ENCODE results near the gene PCNP.

The PCNP gene

DNA sequence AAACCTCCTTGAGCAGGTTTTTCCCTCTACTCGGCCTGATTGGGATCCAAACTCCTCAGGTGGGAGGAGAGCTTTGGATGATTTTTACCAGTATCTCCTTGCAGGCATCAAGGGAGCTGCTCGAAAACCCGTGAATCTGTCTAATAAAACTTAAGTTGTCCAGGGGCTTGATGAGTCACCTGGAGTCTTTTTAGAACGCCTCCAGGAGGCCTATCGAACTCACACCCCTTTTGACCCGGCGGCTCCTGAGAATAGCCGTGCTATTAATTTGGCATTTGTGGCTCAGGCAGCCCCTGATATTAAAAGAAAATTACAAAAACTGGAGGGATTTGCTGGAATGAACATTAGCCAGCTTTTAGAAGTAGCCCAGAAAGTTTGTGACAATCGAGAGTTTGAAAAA, 61.4 kb downstream of the PCNP start:
- TF ChIP-seq, protein P1, sequence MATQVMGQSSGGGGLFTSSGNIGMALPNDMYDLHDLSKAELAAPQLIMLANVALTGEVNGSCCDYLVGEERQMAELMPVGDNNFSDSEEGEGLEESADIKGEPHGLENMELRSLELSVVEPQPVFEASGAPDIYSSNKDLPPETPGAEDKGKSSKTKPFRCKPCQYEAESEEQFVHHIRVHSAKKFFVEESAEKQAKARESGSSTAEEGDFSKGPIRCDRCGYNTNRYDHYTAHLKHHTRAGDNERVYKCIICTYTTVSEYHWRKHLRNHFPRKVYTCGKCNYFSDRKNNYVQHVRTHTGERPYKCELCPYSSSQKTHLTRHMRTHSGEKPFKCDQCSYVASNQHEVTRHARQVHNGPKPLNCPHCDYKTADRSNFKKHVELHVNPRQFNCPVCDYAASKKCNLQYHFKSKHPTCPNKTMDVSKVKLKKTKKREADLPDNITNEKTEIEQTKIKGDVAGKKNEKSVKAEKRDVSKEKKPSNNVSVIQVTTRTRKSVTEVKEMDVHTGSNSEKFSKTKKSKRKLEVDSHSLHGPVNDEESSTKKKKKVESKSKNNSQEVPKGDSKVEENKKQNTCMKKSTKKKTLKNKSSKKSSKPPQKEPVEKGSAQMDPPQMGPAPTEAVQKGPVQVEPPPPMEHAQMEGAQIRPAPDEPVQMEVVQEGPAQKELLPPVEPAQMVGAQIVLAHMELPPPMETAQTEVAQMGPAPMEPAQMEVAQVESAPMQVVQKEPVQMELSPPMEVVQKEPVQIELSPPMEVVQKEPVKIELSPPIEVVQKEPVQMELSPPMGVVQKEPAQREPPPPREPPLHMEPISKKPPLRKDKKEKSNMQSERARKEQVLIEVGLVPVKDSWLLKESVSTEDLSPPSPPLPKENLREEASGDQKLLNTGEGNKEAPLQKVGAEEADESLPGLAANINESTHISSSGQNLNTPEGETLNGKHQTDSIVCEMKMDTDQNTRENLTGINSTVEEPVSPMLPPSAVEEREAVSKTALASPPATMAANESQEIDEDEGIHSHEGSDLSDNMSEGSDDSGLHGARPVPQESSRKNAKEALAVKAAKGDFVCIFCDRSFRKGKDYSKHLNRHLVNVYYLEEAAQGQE (IDR thresholded peaks at IDR 0.05; ENCODE audit: insufficient read depth in 1 of 2, low read depth in 2 of 2, low read length in 2 of 2) = no peak
- TF ChIP-seq SIN3A (IDR thresholded peaks at IDR 0.05; ENCODE audit: borderline replicate concordance, insufficient read depth, low read length) = no peak
- no peak for TF ChIP-seq FOXP2 (optimal IDR thresholded peaks at IDR 0.05; ENCODE audit: borderline replicate concordance, extremely low read depth, extremely low read length, insufficient read depth)
- no peak for TF ChIP-seq POLR2AphosphoS5 (IDR thresholded peaks at IDR 0.05; ENCODE audit: low read depth, low read length)
- no peak for TF ChIP-seq TAF1 (IDR thresholded peaks at IDR 0.05; ENCODE audit: borderline replicate concordance, insufficient read depth, low read length)

DNA sequence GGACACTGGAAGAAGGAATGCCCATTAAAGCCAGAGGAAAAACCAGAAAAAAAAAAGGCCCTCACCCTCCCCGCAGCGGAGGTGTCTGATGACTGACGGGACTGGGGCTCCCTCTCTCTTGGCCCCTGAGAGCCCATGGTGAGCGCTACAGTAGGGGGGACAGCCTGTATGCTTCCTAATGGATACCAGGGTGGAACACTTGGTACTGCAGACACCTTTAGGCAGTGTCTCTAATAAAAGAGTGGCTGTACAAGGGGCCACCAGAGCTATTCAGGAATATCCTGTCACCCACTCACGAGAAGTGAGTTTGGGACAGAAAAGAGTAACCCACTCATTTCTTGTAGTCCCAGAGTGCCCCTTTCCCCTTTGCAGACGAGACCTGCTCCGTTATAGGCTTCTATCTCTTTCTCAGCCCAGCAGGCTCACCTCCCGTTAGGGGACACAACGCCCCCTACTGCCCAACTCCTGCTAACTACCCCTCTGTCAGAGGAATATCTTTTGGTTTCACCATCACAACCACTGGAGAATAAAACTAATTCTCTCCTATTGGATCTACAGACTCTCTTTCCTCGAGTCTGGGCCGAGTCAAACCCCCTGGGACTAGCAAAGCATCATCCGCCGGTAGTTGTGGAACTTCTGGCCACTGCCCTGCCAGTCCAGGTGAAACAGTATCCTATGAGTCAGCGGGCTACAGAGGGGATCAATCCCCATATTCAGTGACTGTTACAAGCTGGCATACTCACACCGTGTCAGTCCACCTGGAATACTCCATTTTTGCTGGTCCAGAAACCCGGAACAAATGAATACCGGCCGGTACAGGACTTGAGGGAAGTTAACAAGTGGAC, 62.2 kb downstream of the PCNP start:
- TF ChIP-seq SIN3A (IDR thresholded peaks at IDR 0.05; ENCODE audit: borderline replicate concordance, insufficient read depth, low read length) (no peak), FOXP2 (optimal IDR thresholded peaks at IDR 0.05; ENCODE audit: borderline replicate concordance, extremely low read depth, extremely low read length, insufficient read depth) (no peak), TAF1 (IDR thresholded peaks at IDR 0.05; ENCODE audit: borderline replicate concordance, insufficient read depth, low read length) (no peak), POLR2AphosphoS5 (IDR thresholded peaks at IDR 0.05; ENCODE audit: low read depth, low read length) (no peak)
- TF ChIP-seq, protein P1 (IDR thresholded peaks at IDR 0.05; ENCODE audit: insufficient read depth in 1 of 2, low read depth in 2 of 2, low read length in 2 of 2) = no peak

DNA sequence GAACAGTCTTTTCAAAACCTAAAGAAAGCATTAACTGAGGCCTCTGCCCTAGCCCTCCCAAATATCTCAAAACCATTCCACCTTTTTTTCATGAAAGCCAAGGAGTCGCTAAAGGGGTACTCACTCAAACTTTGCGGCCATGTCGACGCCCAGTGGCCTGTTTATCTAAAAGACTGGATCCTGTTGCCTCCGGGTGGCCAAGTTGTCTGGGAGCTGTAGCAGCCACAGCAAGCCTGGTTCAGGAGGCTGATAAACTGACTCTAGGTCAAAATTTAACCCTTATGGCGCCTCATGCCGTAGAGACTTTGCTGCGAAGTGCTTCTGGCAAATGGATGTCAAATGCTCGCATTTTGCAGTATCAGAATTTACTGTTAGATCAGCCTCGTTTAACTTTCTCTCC, 63.5 kb downstream of the PCNP start:
- TF ChIP-seq FOXP2 (optimal IDR thresholded peaks at IDR 0.05; ENCODE audit: borderline replicate concordance, extremely low read depth, extremely low read length, insufficient read depth) (no peak), TAF1 (IDR thresholded peaks at IDR 0.05; ENCODE audit: borderline replicate concordance, insufficient read depth, low read length) (no peak), POLR2AphosphoS5 (IDR thresholded peaks at IDR 0.05; ENCODE audit: low read depth, low read length) (no peak), SIN3A (IDR thresholded peaks at IDR 0.05; ENCODE audit: borderline replicate concordance, insufficient read depth, low read length) (no peak)
- TF ChIP-seq, protein P1 (IDR thresholded peaks at IDR 0.05; ENCODE audit: insufficient read depth in 1 of 2, low read depth in 2 of 2, low read length in 2 of 2) = no peak

DNA sequence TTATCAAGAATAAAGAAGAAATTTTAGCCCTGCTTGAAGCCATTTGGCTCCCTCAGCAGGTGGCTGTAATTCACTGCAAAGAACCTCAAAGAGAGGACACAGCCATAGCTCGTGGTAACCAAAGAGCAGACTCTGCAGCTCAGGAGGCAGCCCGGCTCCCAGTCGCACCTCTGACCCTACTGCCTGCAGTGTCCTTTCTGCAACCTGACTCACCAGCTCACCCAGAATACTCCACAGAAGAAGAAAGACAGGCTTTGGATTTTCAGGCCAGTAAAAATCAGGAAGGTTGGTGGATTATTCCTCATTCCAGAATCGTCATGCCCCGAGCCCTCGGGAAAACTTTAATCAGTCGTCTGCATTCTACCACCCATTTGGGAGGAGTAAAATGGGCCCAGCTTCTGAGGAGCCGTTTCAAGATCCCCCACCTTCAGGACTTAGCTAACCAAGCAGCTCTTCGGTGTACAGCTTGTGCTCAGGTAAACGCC, 64.3 kb downstream of the PCNP start:
- no peak for TF ChIP-seq TAF1 (IDR thresholded peaks at IDR 0.05; ENCODE audit: borderline replicate concordance, insufficient read depth, low read length)
- TF ChIP-seq POLR2AphosphoS5 (IDR thresholded peaks at IDR 0.05; ENCODE audit: low read depth, low read length) = no peak
- TF ChIP-seq, protein P1 (IDR thresholded peaks at IDR 0.05; ENCODE audit: insufficient read depth in 1 of 2, low read depth in 2 of 2, low read length in 2 of 2) = no peak
- TF ChIP-seq SIN3A (IDR thresholded peaks at IDR 0.05; ENCODE audit: borderline replicate concordance, insufficient read depth, low read length) = no peak
- TF ChIP-seq FOXP2 (optimal IDR thresholded peaks at IDR 0.05; ENCODE audit: borderline replicate concordance, extremely low read depth, extremely low read length, insufficient read depth) = no peak
